GM12872 (cell line): Measurements from ENCODE around the gene FKBP7.

Experiments used
- CTCF ChIP-seq: IDR thresholded peaks from 3 replicates; pipeline ENCODE4 v1.5.1; 2011; ENCODE audit warnings: low read depth, mild to moderate bottlenecking, low read length, moderate library complexity; ENCODE audit not compliant: insufficient read depth

Gene FKBP7

GRCh38 chr2:178517496-178517895 lies 39.1 kb upstream of the FKBP7 start:
- no peak for TF ChIP-seq CTCF

DNA sequence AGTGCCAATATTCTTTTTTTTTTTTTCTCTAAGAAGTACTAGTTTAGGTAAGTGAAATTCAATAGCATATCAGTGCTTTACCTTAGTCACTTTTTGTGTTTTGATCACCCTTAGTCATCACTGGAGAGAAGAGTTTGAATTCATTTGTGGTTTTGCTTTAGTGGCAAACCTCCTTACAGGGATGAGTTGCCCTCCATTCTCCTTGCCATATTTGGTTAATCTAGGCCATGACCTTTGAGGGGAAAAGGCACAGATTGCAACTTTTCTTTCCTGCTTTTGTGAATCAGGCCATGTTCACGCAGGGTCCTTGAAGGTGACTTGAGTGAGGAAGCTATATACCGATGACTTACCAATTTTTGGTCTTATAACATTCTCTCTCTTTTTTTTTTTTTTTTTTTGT lies 36.3 kb upstream of the FKBP7 start:
- TF ChIP-seq CTCF, result no peak

DNA sequence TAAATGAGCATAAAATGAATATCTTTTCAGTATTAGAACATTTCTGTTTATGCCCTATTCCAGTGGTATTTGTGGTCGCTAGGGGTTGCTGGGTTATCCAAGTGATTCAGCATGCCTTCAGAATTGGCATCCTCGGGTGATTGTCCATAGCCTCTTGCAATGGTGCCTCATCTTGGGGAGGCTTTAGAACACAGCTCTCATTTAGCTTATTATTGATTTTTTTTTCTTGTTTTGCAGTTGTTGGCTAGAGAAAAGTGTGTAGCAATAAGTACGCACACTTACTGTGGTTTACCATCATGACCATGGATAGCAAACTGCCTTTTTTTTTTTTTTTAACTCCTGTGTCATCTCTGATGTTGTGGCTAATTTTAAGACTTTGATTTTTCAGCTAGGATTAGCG lies 35.5 kb upstream of the FKBP7 start:
- TF ChIP-seq CTCF, result no peak

- TF ChIP-seq CTCF, result no peak
These were observed 34.1 kb upstream of the FKBP7 start for GRCh38 chr2:178512484-178512883.

- TF ChIP-seq CTCF, result no peak
These were observed 32.0 kb upstream of the FKBP7 start for GRCh38 chr2:178510384-178510783.

DNA sequence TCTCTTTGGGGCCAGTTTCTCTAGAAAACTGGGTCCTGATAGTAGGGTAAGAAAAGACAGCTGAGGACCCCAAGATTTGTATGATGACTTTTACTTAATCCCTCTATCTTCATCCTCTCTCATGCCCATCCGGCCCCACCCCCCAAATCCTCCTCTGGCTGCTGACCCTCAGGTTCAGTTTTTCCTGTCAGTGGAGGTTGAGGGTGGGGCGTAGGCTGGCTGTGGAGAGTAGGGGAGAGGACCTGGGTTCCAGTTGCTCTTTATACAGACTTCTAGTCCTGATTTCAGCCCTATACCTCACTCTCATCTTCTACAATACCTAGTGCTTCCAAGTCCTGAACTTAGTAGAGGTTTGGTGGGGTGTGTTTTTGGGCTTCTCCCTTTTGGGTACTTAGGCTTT lies 30.2 kb upstream of the FKBP7 start:
- TF ChIP-seq CTCF, result no peak

DNA sequence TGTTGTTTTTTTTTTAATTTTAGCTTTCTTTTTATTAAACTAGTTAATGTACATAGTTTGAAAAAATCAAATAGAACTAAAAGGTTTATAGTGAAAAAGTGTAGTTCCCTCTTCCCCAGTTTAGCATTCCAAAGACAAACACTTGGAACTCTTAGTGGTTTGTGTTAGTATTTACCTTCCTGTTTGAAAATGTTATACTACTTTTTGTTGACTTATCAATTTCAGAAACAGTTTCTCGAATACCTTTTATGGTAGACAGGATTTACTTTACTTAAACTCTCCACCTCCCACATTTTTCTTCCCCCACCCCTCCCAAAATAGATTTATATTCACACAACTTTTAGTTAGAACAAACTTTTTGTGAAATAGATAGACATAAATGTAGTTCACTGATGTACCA lies 28.5 kb upstream of the FKBP7 start:
- TF ChIP-seq CTCF, result no peak

- no peak for TF ChIP-seq CTCF
These were observed 28.1 kb upstream of the FKBP7 start for GRCh38 chr2:178506524-178506923.
